T-helper 1 cell treated with Interleukin-12 subunit alpha and Interleukin-12 subunit beta and Interleukin-4 antibody, amounts not matched to agents 30 μg/mL and 1 μg/mL, for 36 hours (primary cell): ENCODE data around the gene GRIP2.

Experiments
- H3K27ac Mint-ChIP-seq: one replicate; pipeline ENCODE4 v1.8.0; 2021; ENCODE audit warnings: mild to moderate bottlenecking, mixed read lengths
- H3K27me3 Mint-ChIP-seq: one replicate; pipeline ENCODE4 v1.8.0; 2021; ENCODE audit warnings: low read depth, mixed read lengths
- H3K36me3 Mint-ChIP-seq: one replicate; pipeline ENCODE4 v1.8.0; 2021; ENCODE audit warnings: low read depth, mixed read lengths
- H3K4me1 Mint-ChIP-seq: one replicate; pipeline ENCODE4 v1.8.0; 2021; ENCODE audit warnings: low read depth, mixed read lengths
- H3K4me3 Mint-ChIP-seq: one replicate; pipeline ENCODE4 v1.8.0; 2021; ENCODE audit warnings: mild to moderate bottlenecking, moderate library complexity, mixed read lengths
- H3K9me3 Mint-ChIP-seq: one replicate; pipeline ENCODE4 v1.8.0; 2021; ENCODE audit warnings: mixed read lengths

Gene GRIP2

DNA sequence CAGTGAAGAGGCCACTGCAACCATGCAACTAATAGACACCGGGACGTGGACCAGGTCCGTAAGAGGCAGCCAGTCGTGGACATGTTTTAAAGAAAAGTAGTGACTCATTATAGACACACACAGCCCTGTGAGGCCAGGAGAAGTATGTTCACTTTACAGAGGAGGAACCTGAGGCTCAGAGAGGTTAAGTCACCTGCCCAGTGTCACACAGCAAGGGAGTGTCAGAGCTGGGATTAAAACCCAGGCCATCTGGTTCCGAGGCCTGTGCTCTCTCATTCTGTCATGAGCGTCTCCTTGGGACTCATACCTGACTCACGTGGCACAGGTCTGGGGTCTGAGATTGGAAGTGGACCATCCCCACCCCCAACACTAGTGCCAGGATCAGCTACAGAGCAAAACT lies 28.1 kb upstream of the GRIP2 start:
- no peak overlapping the region for H3K4me3 Mint-ChIP-seq
- peaks cover 13% of the 10 kb centered on the region for H3K4me1 Mint-ChIP-seq

GRCh38 chr3:14566812-14567211 lies 26.7 kb upstream of the GRIP2 start:
- H3K27ac Mint-ChIP-seq: no peak overlapping the region
- no peaks in the 10 kb centered on the region for H3K9me3 Mint-ChIP-seq

More for the DNA sequence above, 28.1 kb upstream of the GRIP2 start:
- Mint-ChIP-seq H3K27me3 (peaks cover 3% of the 10 kb centered on the region), H3K9me3 (no peaks in the 10 kb centered on the region), H3K27ac (no peak overlapping the region), H3K36me3 (no peaks in the 10 kb centered on the region)

DNA sequence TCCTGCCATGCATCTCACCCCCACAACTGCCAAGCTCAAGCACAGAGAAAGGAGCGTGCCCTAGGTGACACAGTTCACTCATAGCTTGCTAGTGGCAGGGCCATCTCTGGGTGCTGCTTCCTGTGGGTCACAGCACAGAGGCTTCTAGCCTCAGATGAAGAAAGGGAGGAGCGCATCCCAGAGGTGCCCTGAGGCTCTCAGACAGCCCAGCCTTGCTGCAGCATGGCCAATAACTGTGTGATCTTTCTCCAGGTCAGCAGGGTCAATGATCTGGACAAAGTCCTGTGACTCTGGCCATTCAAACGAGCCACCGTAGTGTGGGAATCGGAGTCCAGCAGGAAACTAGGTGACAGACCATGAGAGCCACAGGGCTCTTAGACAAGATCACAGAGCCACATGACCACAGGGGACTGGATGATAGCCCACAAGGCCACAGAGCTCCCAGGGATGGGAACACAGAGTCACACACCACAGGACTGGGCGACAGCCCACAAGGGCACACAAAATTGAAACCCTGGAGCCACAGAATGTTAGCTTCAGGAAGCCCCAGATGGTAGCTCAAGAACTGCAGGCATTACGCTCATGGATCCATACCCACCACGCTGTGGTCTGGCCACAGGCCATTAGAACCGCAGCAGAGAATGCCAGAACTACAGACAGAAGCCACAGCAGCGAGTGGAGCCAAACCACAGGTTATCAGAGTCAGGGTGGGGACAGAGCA lies 25.9 kb upstream of the GRIP2 start:
- Mint-ChIP-seq H3K27me3 (peaks cover 10% of the 10 kb centered on the region), H3K4me1 (peaks cover 24% of the 10 kb centered on the region), H3K9me3 (no peaks in the 10 kb centered on the region), H3K27ac (no peak overlapping the region), H3K4me3 (no peak overlapping the region), H3K36me3 (no peaks in the 10 kb centered on the region)

More at GRCh38 chr3:14566812-14567211, 26.7 kb upstream of the GRIP2 start:
- Mint-ChIP-seq H3K27me3 (peaks cover 10% of the 10 kb centered on the region), H3K36me3 (no peaks in the 10 kb centered on the region), H3K4me3 (no peak overlapping the region), H3K4me1 (peaks cover 23% of the 10 kb centered on the region)

DNA sequence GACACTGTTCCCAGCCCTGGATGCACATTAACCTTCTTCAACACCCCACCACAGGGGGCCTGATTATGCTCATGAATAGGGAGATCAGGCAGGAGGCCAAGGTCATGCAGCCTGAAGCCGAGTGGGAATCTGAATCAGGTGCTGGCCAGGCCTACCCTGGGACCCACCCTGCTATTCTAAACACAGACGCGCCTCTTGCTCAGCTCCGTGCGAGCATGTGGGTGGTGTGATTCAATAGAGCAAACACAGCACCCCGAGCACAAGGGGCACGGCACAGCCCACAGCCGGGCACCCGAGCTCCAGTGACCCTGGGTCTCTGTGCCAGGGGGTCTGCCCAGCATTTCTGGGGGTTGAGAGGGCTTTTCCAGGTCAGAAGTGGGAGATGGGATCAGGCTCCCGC lies 24.6 kb upstream of the GRIP2 start:
- Mint-ChIP-seq H3K36me3 (no peaks in the 10 kb centered on the region), H3K27ac (no peak overlapping the region), H3K4me1 (peaks cover 20% of the 10 kb centered on the region), H3K27me3 (peaks cover 10% of the 10 kb centered on the region), H3K9me3 (no peaks in the 10 kb centered on the region), H3K4me3 (no peak overlapping the region)

- peaks cover 10% of the 10 kb centered on the region for H3K27me3 Mint-ChIP-seq
These were observed 23.9 kb upstream of the GRIP2 start for GRCh38 chr3:14563946-14564539.

GRCh38 chr3:14562121-14562890 lies 22.2 kb upstream of the GRIP2 start:
- no peak overlapping the region for H3K4me3 Mint-ChIP-seq
- no peaks in the 10 kb centered on the region for H3K36me3 Mint-ChIP-seq

More at GRCh38 chr3:14563946-14564539, 23.9 kb upstream of the GRIP2 start:
- Mint-ChIP-seq H3K4me1 (peaks cover 15% of the 10 kb centered on the region), H3K27ac (no peak overlapping the region), H3K4me3 (no peak overlapping the region), H3K9me3 (no peaks in the 10 kb centered on the region), H3K36me3 (no peaks in the 10 kb centered on the region)

DNA sequence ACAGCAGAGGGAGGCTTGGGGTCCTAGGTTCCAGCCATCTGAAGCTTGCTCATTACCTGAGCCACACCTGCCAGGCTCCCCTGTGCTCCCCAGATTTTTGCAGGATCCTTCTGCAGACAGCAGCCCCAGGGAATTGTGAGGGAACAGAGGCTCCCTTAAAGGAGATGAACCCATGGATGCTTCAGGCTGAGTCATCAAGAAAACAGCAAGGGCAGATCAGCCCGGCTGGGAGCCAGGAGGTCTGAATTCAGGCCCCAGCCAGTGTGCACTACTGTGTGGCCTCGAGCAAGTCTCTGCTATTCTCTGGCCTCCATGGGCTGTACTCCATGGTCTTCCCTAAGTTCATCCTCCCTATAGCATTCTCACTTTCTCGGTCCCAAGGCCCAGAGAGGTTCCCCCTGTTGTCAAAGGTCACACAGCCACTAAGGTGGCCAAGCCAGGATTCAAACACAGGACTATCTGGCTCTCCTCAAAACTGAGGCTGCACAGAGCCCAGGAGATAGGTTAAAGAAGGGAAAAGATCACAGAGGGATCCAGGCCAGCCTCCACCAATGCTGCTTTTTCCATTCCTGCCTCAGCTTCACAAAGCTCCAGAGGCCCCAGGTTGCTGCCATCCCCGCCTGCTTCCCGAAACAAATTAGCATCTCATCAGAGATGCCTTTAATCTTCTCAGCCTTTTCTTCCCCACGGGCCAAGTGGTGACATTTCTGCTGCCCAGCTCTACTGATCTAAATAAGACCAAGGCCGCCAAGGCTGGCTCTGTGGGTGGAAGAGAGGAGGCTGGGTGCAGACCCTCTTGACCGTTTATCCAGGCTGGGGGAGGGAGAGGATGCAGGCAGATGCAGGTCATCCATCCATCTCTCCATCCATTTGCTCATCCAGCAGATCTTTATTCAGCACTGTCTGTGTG lies 21.2 kb upstream of the GRIP2 start:
- H3K9me3 Mint-ChIP-seq: no peaks in the 10 kb centered on the region
- H3K27ac Mint-ChIP-seq: no peak overlapping the region
- H3K27me3 Mint-ChIP-seq: peaks cover 15% of the 10 kb centered on the region
- H3K4me1 Mint-ChIP-seq: peaks cover 13% of the 10 kb centered on the region
- H3K36me3 Mint-ChIP-seq: no peaks in the 10 kb centered on the region
- no peak overlapping the region for H3K4me3 Mint-ChIP-seq

More at GRCh38 chr3:14562121-14562890, 22.2 kb upstream of the GRIP2 start:
- Mint-ChIP-seq H3K4me1 (peaks cover 11% of the 10 kb centered on the region), H3K27me3 (peaks cover 10% of the 10 kb centered on the region), H3K27ac (no peak overlapping the region), H3K9me3 (no peaks in the 10 kb centered on the region)

GRCh38 chr3:14560110-14560509 lies 20.0 kb upstream of the GRIP2 start:
- Mint-ChIP-seq H3K9me3 (no peaks in the 10 kb centered on the region), H3K27me3 (peaks cover 24% of the 10 kb centered on the region), H3K4me1 (peaks cover 15% of the 10 kb centered on the region), H3K4me3 (no peak overlapping the region), H3K36me3 (no peaks in the 10 kb centered on the region), H3K27ac (no peak overlapping the region)

- Mint-ChIP-seq H3K27me3 (peaks cover 36% of the 10 kb centered on the region), H3K4me1 (peaks cover 16% of the 10 kb centered on the region), H3K4me3 (no peak overlapping the region), H3K9me3 (no peaks in the 10 kb centered on the region), H3K36me3 (no peaks in the 10 kb centered on the region), H3K27ac (no peak overlapping the region)
These were observed 17.9 kb upstream of the GRIP2 start for GRCh38 chr3:14558029-14558428.

DNA sequence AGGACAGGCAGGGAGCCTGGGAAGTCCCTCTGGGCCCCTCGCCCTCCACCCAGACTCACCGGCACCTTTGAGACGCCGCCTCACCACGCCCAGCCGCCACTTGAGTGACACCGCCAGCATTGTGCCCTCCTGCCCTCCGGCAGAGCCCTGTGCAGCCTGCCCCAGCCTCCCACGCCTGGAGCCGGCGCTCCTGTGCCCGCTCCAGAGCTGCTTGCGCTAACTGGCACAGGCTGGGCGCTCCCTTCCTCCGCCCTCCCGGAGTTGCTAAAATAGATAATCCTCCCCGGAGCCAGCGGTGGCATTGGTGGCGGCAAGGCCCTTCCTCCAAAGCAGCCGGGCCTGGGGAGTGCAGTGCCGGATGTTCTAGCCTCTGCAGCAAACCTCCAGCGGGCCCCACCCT lies 15.7 kb upstream of the GRIP2 start:
- no peaks in the 10 kb centered on the region for H3K36me3 Mint-ChIP-seq

GRCh38 chr3:14554715-14555114 lies 14.6 kb upstream of the GRIP2 start:
- H3K9me3 Mint-ChIP-seq: no peaks in the 10 kb centered on the region
- H3K4me3 Mint-ChIP-seq: no peak overlapping the region

More for the DNA sequence above, 15.7 kb upstream of the GRIP2 start:
- Mint-ChIP-seq H3K4me3 (peak overlapping the region; percentile 11), H3K27me3 (peaks cover 33% of the 10 kb centered on the region), H3K9me3 (no peaks in the 10 kb centered on the region), H3K4me1 (peaks cover 6% of the 10 kb centered on the region), H3K27ac (no peak overlapping the region)

GRCh38 chr3:14553871-14554270 lies 13.7 kb upstream of the GRIP2 start:
- Mint-ChIP-seq H3K4me3 (no peak overlapping the region), H3K4me1 (peaks cover 6% of the 10 kb centered on the region), H3K36me3 (no peaks in the 10 kb centered on the region), H3K27me3 (peaks cover 35% of the 10 kb centered on the region), H3K9me3 (no peaks in the 10 kb centered on the region), H3K27ac (no peak overlapping the region)

More at GRCh38 chr3:14554715-14555114, 14.6 kb upstream of the GRIP2 start:
- Mint-ChIP-seq H3K27me3 (peaks cover 33% of the 10 kb centered on the region), H3K4me1 (peaks cover 6% of the 10 kb centered on the region), H3K27ac (no peak overlapping the region), H3K36me3 (no peaks in the 10 kb centered on the region)

GRCh38 chr3:14552717-14553116 lies 12.6 kb upstream of the GRIP2 start:
- H3K4me1 Mint-ChIP-seq: peaks cover 6% of the 10 kb centered on the region
- no peak overlapping the region for H3K4me3 Mint-ChIP-seq
- no peak overlapping the region for H3K27ac Mint-ChIP-seq
- peaks cover 44% of the 10 kb centered on the region for H3K27me3 Mint-ChIP-seq
- H3K9me3 Mint-ChIP-seq: no peaks in the 10 kb centered on the region
- no peaks in the 10 kb centered on the region for H3K36me3 Mint-ChIP-seq
